Stomach (tissue), 4 donors: ENCODE measurements around the gene XPC.

ENCODE experiments used
- CTCF ChIP-seq, 7 experiments: fragments of 450-650 bp in 4 of 7; fragments of 200-600 bp in 3 of 7; sonication (generic) in 3 of 7; IDR thresholded peaks; one replicate each; pipeline ENCODE4 v1.5.1; 2016 to 2019; ENCODE audit warnings: antibody characterized with exemption in 7 of 7, control low read depth in 2 of 7, mild to moderate bottlenecking in 1 of 7
- POLR2A ChIP-seq, 4 donors: fragments of 450-650 bp; IDR thresholded peaks; one replicate each; pipeline ENCODE4 v1.6.1; 2016; ENCODE audit warnings: antibody characterized with exemption in 4 of 4, control low read depth in 2 of 4, mild to moderate bottlenecking in 1 of 4, moderate library complexity in 1 of 4

GRCh38 chr3:14203521-14204079, 25.2 kb upstream of the XPC start:
- peak in 6 of 7 experiments; percentile 30 to 87 (median 81) for TF ChIP-seq CTCF (IDR thresholded peaks at IDR 0.05)
- no peak for TF ChIP-seq POLR2A (IDR thresholded peaks at IDR 0.05)
